Ishikawa (cell line): Measurements from ENCODE around the gene PRELID1.

Experiments used
- CEBPB ChIP-seq: IDR thresholded peaks from 2 replicates; pipeline ENCODE4 v1.6.1; 2012
- CREB1 ChIP-seq: IDR thresholded peaks from 2 replicates; pipeline ENCODE4 v1.6.1; 2012; ENCODE audit warnings: low read depth
- EGR1 ChIP-seq: IDR thresholded peaks from 2 replicates; pipeline ENCODE4 v1.6.1; 2012
- EP300 ChIP-seq: IDR thresholded peaks from 2 replicates; pipeline ENCODE4 v1.6.1; 2012; ENCODE audit warnings: borderline replicate concordance
- FOXM1 ChIP-seq: IDR thresholded peaks from 2 replicates; pipeline ENCODE4 v1.6.1; 2012; ENCODE audit warnings: low read depth, borderline replicate concordance
- NFIC ChIP-seq: IDR thresholded peaks from 2 replicates; pipeline ENCODE4 v1.6.1; 2012
- RAD21 ChIP-seq: IDR thresholded peaks from 2 replicates; pipeline ENCODE4 v1.6.1; 2012; ENCODE audit warnings: low read depth
- TAF1 ChIP-seq: IDR thresholded peaks from 2 replicates; pipeline ENCODE4 v1.6.1; 2012; ENCODE audit warnings: low read depth, mild to moderate bottlenecking
- TCF12 ChIP-seq: IDR thresholded peaks from 2 replicates; pipeline ENCODE4 v1.6.1; 2012; ENCODE audit warnings: low read depth
- TEAD4 ChIP-seq: IDR thresholded peaks from 2 replicates; pipeline ENCODE4 v1.6.1; 2012
- YY1 ChIP-seq: IDR thresholded peaks from 2 replicates; pipeline ENCODE4 v1.6.1; 2012; ENCODE audit warnings: low read depth
- ZBTB7A ChIP-seq: IDR thresholded peaks from 2 replicates; pipeline ENCODE4 v1.6.1; 2012; ENCODE audit warnings: low read depth
- TF ChIP-seq, protein P1 (sequence below): IDR thresholded peaks from 2 replicates; pipeline ENCODE4 v1.6.1; 2012; ENCODE audit warnings: low read depth, mild to moderate bottlenecking
- TF ChIP-seq, protein P2 (sequence below): IDR thresholded peaks from 2 replicates; pipeline ENCODE4 v1.6.1; 2012
- TF ChIP-seq, protein P3 (sequence below): IDR thresholded peaks from 2 replicates; pipeline ENCODE4 v1.6.1; 2012

PRELID1 gene

DNA sequence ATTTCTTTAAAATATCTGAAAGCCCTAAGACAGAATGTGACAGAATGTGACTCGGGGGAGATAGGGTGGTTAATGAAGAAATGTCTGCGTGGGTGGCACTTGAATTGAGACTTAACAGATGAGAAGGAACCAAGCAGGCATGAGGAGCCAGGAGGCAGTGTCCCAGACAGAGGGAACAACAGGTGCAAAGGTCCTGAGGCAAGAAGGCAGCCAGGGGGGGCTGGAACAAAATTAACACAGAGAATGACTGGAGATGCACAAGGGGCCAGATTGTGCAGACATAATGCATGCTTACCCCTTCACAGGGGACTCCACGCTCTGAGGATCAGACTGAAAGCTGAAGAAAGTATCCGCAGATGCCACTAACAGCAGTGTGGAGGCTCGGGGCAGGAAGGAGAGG is 46.2 kb downstream of the PRELID1 start:
- TF ChIP-seq EGR1, result no peak
- no peak for TF ChIP-seq TCF12
- no peak for TF ChIP-seq YY1
- TF ChIP-seq RAD21, result no peak
- TF ChIP-seq, protein P1, sequence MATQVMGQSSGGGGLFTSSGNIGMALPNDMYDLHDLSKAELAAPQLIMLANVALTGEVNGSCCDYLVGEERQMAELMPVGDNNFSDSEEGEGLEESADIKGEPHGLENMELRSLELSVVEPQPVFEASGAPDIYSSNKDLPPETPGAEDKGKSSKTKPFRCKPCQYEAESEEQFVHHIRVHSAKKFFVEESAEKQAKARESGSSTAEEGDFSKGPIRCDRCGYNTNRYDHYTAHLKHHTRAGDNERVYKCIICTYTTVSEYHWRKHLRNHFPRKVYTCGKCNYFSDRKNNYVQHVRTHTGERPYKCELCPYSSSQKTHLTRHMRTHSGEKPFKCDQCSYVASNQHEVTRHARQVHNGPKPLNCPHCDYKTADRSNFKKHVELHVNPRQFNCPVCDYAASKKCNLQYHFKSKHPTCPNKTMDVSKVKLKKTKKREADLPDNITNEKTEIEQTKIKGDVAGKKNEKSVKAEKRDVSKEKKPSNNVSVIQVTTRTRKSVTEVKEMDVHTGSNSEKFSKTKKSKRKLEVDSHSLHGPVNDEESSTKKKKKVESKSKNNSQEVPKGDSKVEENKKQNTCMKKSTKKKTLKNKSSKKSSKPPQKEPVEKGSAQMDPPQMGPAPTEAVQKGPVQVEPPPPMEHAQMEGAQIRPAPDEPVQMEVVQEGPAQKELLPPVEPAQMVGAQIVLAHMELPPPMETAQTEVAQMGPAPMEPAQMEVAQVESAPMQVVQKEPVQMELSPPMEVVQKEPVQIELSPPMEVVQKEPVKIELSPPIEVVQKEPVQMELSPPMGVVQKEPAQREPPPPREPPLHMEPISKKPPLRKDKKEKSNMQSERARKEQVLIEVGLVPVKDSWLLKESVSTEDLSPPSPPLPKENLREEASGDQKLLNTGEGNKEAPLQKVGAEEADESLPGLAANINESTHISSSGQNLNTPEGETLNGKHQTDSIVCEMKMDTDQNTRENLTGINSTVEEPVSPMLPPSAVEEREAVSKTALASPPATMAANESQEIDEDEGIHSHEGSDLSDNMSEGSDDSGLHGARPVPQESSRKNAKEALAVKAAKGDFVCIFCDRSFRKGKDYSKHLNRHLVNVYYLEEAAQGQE, result no peak
- TF ChIP-seq, protein P2, sequence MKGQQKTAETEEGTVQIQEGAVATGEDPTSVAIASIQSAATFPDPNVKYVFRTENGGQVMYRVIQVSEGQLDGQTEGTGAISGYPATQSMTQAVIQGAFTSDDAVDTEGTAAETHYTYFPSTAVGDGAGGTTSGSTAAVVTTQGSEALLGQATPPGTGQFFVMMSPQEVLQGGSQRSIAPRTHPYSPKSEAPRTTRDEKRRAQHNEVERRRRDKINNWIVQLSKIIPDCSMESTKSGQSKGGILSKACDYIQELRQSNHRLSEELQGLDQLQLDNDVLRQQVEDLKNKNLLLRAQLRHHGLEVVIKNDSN, result no peak
- TF ChIP-seq, protein P3, sequence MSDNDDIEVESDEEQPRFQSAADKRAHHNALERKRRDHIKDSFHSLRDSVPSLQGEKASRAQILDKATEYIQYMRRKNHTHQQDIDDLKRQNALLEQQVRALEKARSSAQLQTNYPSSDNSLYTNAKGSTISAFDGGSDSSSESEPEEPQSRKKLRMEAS, result no peak
- no peak for TF ChIP-seq CREB1

DNA sequence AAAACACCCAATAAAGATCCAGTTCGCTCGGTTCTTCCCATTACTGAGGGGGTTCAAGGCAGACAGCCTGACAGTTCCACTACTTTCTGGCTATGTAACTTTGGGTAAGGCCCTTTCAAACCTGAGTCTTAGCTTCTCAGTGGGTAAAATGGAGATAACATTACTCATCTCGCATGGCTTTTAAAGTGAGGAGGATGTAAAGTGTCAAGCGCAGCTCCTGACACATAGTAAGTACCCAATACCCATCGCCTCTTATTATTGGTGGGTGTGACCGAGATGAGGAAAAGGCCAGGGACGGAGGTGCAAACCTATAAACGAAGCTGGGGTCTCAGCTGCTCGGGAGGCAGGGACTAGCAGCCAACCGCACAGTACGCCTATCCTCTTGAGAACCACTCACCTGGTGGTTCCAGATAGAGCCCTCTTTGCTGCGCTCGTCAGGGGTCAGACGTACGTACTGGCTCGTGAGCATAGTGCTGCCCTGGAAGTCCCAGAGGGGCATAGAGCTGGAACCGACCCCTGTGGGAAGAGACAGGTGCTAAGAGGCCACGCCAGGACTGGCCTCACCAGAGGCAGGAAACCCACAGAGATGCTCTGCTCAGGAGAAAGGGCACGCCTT is 47.3 kb downstream of the PRELID1 start:
- TF ChIP-seq TCF12 (no peak), TAF1 (no peak)
- TF ChIP-seq, protein P2, result no peak

DNA sequence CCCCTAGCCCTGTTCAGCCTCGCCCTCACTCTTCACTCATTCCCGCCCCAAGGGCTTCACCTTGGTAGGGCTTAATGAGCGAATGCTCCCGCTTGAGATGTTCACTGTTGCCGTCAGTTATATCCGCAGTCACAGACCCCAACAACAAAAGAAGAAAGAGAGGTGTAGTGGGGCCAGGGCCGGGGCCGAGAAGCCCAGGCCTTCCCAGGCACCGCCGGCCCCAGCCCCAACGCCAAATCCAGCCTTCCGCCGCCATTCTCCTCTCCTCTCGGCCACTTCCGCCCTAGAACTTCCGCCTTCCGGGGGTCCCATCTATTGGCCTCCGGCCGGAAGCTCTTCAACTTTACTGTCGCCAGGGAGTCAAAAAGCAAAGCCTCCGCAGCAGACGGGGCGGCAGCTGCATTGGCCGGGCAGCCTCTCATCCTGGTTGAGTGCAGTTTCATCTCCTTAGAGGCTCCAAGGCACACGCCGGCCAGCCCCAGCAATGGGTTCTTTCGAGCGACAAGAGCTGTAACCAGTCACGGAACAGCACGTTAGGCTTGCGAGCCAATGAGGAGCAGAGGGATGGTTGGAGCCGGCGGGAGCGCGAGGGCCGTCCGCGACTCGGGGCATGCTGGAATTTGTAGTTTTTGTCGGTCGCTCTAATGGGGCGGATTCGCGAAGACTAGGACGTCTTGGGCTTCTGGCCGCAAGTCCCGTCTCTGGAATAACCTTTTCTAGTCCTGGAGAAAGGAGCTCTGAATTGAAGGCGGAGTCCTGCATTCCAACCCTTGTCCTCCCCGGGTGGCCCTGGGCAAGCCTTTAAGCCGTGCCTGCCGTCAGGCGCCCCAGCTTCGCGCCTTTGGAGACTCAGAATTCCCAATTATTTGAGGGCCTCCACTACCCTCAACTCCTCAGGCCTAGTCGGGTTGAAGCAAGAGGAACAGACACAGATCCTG is 48.1 kb downstream of the PRELID1 start, which contains the start of gene LMAN2:
Gene LMAN2, minus strand, starts transcription at position 277 of the 938 bp plus-strand sequence. Its CDS starts 21 bp downstream, at position 256.
- peak; percentile 18; the same call in 1 of the 2 replicates for TF ChIP-seq EP300
- peak; percentile 97 for TF ChIP-seq TAF1
- peak; percentile 81 for TF ChIP-seq TCF12
- TF ChIP-seq NFIC, result peak; percentile 52; the same call in 1 of the 2 replicates
- TF ChIP-seq FOXM1, result peak; percentile 38; the same call in 1 of the 2 replicates
- peak; percentile 63; the same call in 1 of the 2 replicates for TF ChIP-seq CREB1
- no peak for TF ChIP-seq RAD21
- TF ChIP-seq, protein P1, result no peak
- peak; percentile 93 for TF ChIP-seq YY1
- TF ChIP-seq, protein P3, result peak; percentile 73
- peak; percentile 32; the same call in 1 of the 2 replicates for TF ChIP-seq EGR1

DNA sequence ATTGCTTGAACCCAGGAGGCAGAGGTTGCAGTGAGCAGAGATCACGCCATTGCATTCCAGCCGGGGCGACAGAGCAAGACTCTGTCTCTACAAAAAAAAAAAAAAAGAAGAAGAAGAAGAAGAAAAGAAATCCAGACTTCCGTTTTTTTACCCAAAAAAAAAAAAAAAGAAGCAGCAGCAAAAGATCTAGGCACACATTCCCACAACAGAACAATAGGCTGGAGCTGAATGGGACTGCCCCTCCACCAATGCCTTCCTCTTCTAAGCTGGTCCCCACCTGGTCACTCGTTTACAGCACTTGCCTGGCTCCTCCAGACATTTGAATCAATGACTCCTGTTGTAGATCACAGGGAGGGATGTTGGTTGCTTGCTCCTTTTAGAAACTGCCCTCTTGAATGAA is 49.5 kb downstream of the PRELID1 start:
- no peak for TF ChIP-seq CREB1
- no peak for TF ChIP-seq YY1
- TF ChIP-seq, protein P3, result no peak
- no peak for TF ChIP-seq TAF1
- TF ChIP-seq RAD21, result no peak
- no peak for TF ChIP-seq EGR1
- TF ChIP-seq, protein P1, result no peak
- TF ChIP-seq TCF12, result no peak
- TF ChIP-seq FOXM1, result no peak
- no peak for TF ChIP-seq CEBPB
- TF ChIP-seq TEAD4, result no peak
- TF ChIP-seq ZBTB7A, result no peak
- TF ChIP-seq, protein P2, result no peak
- no peak for TF ChIP-seq NFIC
- TF ChIP-seq EP300, result no peak
